ENCODE data around the gene C1orf167. TPM values are rescaled to one million over a fixed set of nuclear protein-coding genes. Genes with fewer than 3 reads are reported as not detected.

The C1orf167 gene
- total and polyA plus RNA-seq, 10 of the 15 experiments (the other 5 are each of a cell fraction or from before 2014, with no cell fraction given) = 0.17 to 0.31 TPM; not detected in 8

- in situ Hi-C loops (cut with MboI) = no loop called here
These were observed 20.5 kb upstream of the C1orf167 start for GRCh38 chr1:11741482-11741881.

More at GRCh38 chr1:11741482-11741881, 20.5 kb upstream of the C1orf167 start:
- Histone ChIP-seq H3K4me1 (ENCODE audit: control insufficient read depth, insufficient read depth, low read length) (peaks cover 15% of the 10 kb centered on the region), H3K27ac (ENCODE audit: control insufficient read depth, insufficient read depth) (no peak overlapping the region), H3K79me2 (ENCODE audit: control insufficient read depth, insufficient read depth, low read length) (no peaks in the 10 kb centered on the region), H3K9ac (ENCODE audit: control insufficient read depth, insufficient read depth, low read length) (no peak overlapping the region), H3K4me3 (no peak overlapping the region), H2AFZ (ENCODE audit: control insufficient read depth, low read depth, low read length) (no peak overlapping the region), H3K36me3 (ENCODE audit: control insufficient read depth in 2 of 2, insufficient read depth in 2 of 2, low read length in 1 of 2) (no peaks in the 10 kb centered on the region), H3K27me3 (replicated peaks in 1 of 2; ENCODE audit: control insufficient read depth in 2 of 2, insufficient read depth in 2 of 2, low read length in 1 of 2) (no peaks in the 10 kb centered on the region), H3K9me3 (replicated peaks; ENCODE audit: control insufficient read depth, insufficient read depth, low read length) (no peaks in the 10 kb centered on the region), H3K4me2 (ENCODE audit: control insufficient read depth, insufficient read depth) (no peak overlapping the region), H4K20me1 (ENCODE audit: control insufficient read depth, insufficient read depth) (no peaks in the 10 kb centered on the region)
- whole genome bisulfite sequencing (ENCODE audit: insufficient coverage, insufficient replicate concordance, low lambda C conversion rate, missing lambda C conversion rate) = 71% methylated on average over 4 of the region's 4 CpGs
- intact Hi-C loops (cut with micrococcal nuclease; ENCODE audit: unreplicated experiment) = no loop called here
- ChIA-PET RAD21 (ENCODE audit: unreplicated experiment) (no interaction called here), POLR2A (no interaction called here), CTCF (no interaction called here), SMC1A (ENCODE audit: uncharacterized antibody, unreplicated experiment) (no interaction called here)
- no peak for TF ChIP-seq MYB (IDR thresholded peaks at IDR 0.05; ENCODE audit: borderline replicate concordance, low read depth, low read length)
- no peak for TF ChIP-seq RFX5 (IDR thresholded peaks at IDR 0.05; ENCODE audit: low read depth, low read length)
- TF ChIP-seq NFYA (IDR thresholded peaks at IDR 0.05; ENCODE audit: borderline replicate concordance, low read depth, low read length) = no peak
- no peak for TF ChIP-seq MXI1 (IDR thresholded peaks at IDR 0.05; ENCODE audit: low read depth, low read length)
- no peak for TF ChIP-seq BHLHE40 (IDR thresholded peaks at IDR 0.05; ENCODE audit: borderline replicate concordance in 1 of 2, low read depth in 2 of 2, low read length in 1 of 2)
- TF ChIP-seq TCF7 (IDR thresholded peaks at IDR 0.05; ENCODE audit: borderline replicate concordance) = no peak
- no peak for TF ChIP-seq ATF7 (IDR thresholded peaks at IDR 0.05; ENCODE audit: low read depth)
- no peak for TF ChIP-seq E2F8 (IDR thresholded peaks at IDR 0.05; ENCODE audit: low read depth, partially characterized antibody)
- no peak for TF ChIP-seq ZNF687 (IDR thresholded peaks at IDR 0.05)
- no peak for TF ChIP-seq TCF12 (IDR thresholded peaks at IDR 0.05; ENCODE audit: low read depth, low read length)
- TF ChIP-seq RELB (IDR thresholded peaks at IDR 0.05; ENCODE audit: low read depth) = no peak
- no peak for TF ChIP-seq PKNOX1 (IDR thresholded peaks at IDR 0.05)
- TF ChIP-seq PAX5 (IDR thresholded peaks at IDR 0.05; ENCODE audit: borderline replicate concordance, low read depth, low read length) = no peak
- TF ChIP-seq KDM1A (IDR thresholded peaks at IDR 0.05; ENCODE audit: borderline replicate concordance) = no peak
- no peak for TF ChIP-seq DPF2 (IDR thresholded peaks at IDR 0.05)
- ATAC-seq (no peak), FAIRE-seq (no peak), DNase-seq (ENCODE audit: low read depth, low spot score) (no peak)
- no TSS peak for BruUV-seq (replicated peaks)
